PC-3 (cell line): Measurements from ENCODE around the gene NACC2. TPM values are rescaled to one million over a fixed set of nuclear protein-coding genes. Genes with fewer than 3 reads are reported as not detected.

ENCODE experiments used
- ATAC-seq: fragments of 200-7000 bp; cut with Tn5 transposase; 2 replicates; pipeline ENCODE4 v1.9.1; 2020; ENCODE audit warnings: mild to moderate bottlenecking, moderate library complexity
- BruUV-seq: library from RNA; stranded (reverse); fragments of 400-500 nt; replicated peaks from 2 replicates; lab custom pipeline; 2021; lab: Mats Ljungman, UMichigan
- CTCF ChIA-PET: fragments of 300-600 bp; sonication (Branson Sonifier 250); formaldehyde crosslinking; loops from one replicate; lab custom pipeline; 2022; ENCODE audit warnings: antibody characterized with exemption; lab: Charles Lee
- POLR2A ChIA-PET: fragments of 300-600 bp; sonication (Branson Sonifier 250); formaldehyde crosslinking; loops from one replicate; lab custom pipeline; 2022; ENCODE audit warnings: antibody characterized with exemption; ENCODE audit not compliant: unreplicated experiment; lab: Charles Lee
- DNase-seq: peaks from one replicate; pipeline ENCODE4 v3.0.0-alpha.2; 2015
- H2AFZ ChIP-seq: fragments of 300-600 bp; sonication (generic); 2 replicates; pipeline ENCODE4 v1.6.0; 2016; ENCODE audit warnings: antibody characterized with exemption, low read length
- H3F3A ChIP-seq: fragments of 300-600 bp; sonication (generic); one replicate; pipeline ENCODE4 v1.6.0; 2017; ENCODE audit warnings: antibody characterized with exemption, low read length, control low read depth, mild to moderate bottlenecking; ENCODE audit not compliant: unreplicated experiment
- H3K27ac ChIP-seq: fragments of 300-600 bp; sonication (generic); 2 replicates; pipeline ENCODE4 v1.5.1; 2016; ENCODE audit warnings: mild to moderate bottlenecking, low read length
- H3K27me3 ChIP-seq: fragments of 300-600 bp; sonication (generic); 2 replicates; pipeline ENCODE4 v1.6.1; 2016; ENCODE audit warnings: low read length, mixed read lengths
- H3K36me3 ChIP-seq: fragments of 300-600 bp; sonication (generic); 2 replicates; pipeline ENCODE4 v1.6.1; 2016; ENCODE audit warnings: low read depth, mixed run types, low read length, mixed read lengths
- H3K4me1 ChIP-seq: fragments of 300-600 bp; sonication (generic); 2 replicates; pipeline ENCODE4 v1.5.1; 2016; ENCODE audit warnings: low read length; ENCODE audit not compliant: insufficient read depth
- H3K4me2 ChIP-seq: fragments of 300-600 bp; sonication (generic); 2 replicates; pipeline ENCODE4 v1.6.0; 2016; ENCODE audit warnings: low read length
- H3K4me3 ChIP-seq: fragments of 300-600 bp; sonication (generic); 2 replicates; pipeline ENCODE4 v1.5.1; 2016; ENCODE audit warnings: mild to moderate bottlenecking, low read length, mixed read lengths
- H3K79me2 ChIP-seq: fragments of 300-600 bp; sonication (generic); 2 replicates; pipeline ENCODE4 v1.6.1; 2017; ENCODE audit warnings: low read length, mixed read lengths
- H3K9ac ChIP-seq: fragments of 300-600 bp; sonication (generic); 2 replicates; pipeline ENCODE4 v1.6.0; 2016; ENCODE audit warnings: mild to moderate bottlenecking, low read length
- H3K9me2 ChIP-seq: fragments of 300-600 bp; sonication (generic); replicated peaks from 2 replicates; pipeline ENCODE4 v1.6.1; 2016; ENCODE audit warnings: mixed run types, low read length, mixed read lengths
- H3K9me3 ChIP-seq: fragments of 300-600 bp; sonication (generic); 2 replicates; pipeline ENCODE4 v1.6.1; 2016; ENCODE audit warnings: low read length, mixed read lengths
- H4K20me1 ChIP-seq: fragments of 300-600 bp; sonication (generic); 2 replicates; pipeline ENCODE4 v1.6.1; 2016; ENCODE audit warnings: low read length, mixed read lengths
- CTCF ChIP-seq: fragments of 300-600 bp; sonication (generic); conservative IDR thresholded peaks from 2 replicates; pipeline ENCODE4 v1.5.1; 2017; ENCODE audit warnings: antibody characterized with exemption, low read depth, mild to moderate bottlenecking, low read length
- EZH2 ChIP-seq: fragments of 300-600 bp; sonication (generic); IDR thresholded peaks from one replicate; pipeline ENCODE4 v1.6.1; 2017; ENCODE audit warnings: antibody characterized with exemption, mild to moderate bottlenecking, low read length; ENCODE audit not compliant: unreplicated experiment
- EZH2phosphoT487 ChIP-seq: fragments of 300-600 bp; sonication (generic); IDR thresholded peaks from 2 replicates; pipeline ENCODE4 v1.6.1; 2018; ENCODE audit warnings: mild to moderate bottlenecking, antibody characterized with exemption, low read length, borderline replicate concordance
- intact Hi-C: fragments of 100-400 bp; cut with micrococcal nuclease; formaldehyde crosslinking; loops from 2 replicates; pipeline ENCODE4 v1.9.0; 2023
- total RNA-seq: library from RNA; depleted of rRNA; stranded (reverse); fragments of >200 nt; gene quantifications from 2 replicates; pipeline ENCODE4 v1.2.3, GENCODE V29; 2014

Gene NACC2
- total RNA-seq, 1 experiment from 2014 or later, result 12.3 TPM

GRCh38 chr9:136025481-136025880, 69.6 kb downstream of the NACC2 start:
- no peaks in the 10 kb centered on the region for H3F3A ChIP-seq
- H3K4me2 ChIP-seq, result no peak overlapping the region
- no peaks in the 10 kb centered on the region for H3K4me1 ChIP-seq
- DNase-seq (no peak), ATAC-seq (no peak)
- intact Hi-C loops, result no loop called here
- H3K4me3 ChIP-seq, result no peak overlapping the region
- no peaks in the 10 kb centered on the region for H3K79me2 ChIP-seq
- H3K27ac ChIP-seq, result no peak overlapping the region
- H2AFZ ChIP-seq, result no peak overlapping the region
- peaks cover 4% of the 10 kb centered on the region; the same call in 1 of the 2 replicates for H3K36me3 ChIP-seq
- ChIA-PET POLR2A (no interaction called here), CTCF (no interaction called here)
- TF ChIP-seq CTCF (no peak), EZH2phosphoT487 (no peak), EZH2 (no peak)
- no peaks in the 10 kb centered on the region for H3K9me2 ChIP-seq
- BruUV-seq, result no TSS peak
- H3K9me3 ChIP-seq, result no peaks in the 10 kb centered on the region
- H3K9ac ChIP-seq, result no peak overlapping the region
- no peaks in the 10 kb centered on the region for H4K20me1 ChIP-seq
- H3K27me3 ChIP-seq, result no peaks in the 10 kb centered on the region

- CTCF ChIA-PET, result no interaction called here
- H3K4me3 ChIP-seq, result no peak overlapping the region
- no peaks in the 10 kb centered on the region for H3F3A ChIP-seq
- intact Hi-C loops, result no loop called here
- no peaks in the 10 kb centered on the region for H3K9me2 ChIP-seq
- no peaks in the 10 kb centered on the region for H3K27me3 ChIP-seq
- no peak overlapping the region for H3K4me2 ChIP-seq
- H3K36me3 ChIP-seq, result peaks cover 4% of the 10 kb centered on the region; the same call in 1 of the 2 replicates
- H3K9me3 ChIP-seq, result no peaks in the 10 kb centered on the region
- BruUV-seq, result no TSS peak
- no peaks in the 10 kb centered on the region for H3K4me1 ChIP-seq
- no peak for ATAC-seq
- POLR2A ChIA-PET, result no interaction called here
- no peak for TF ChIP-seq EZH2
- TF ChIP-seq CTCF, result no peak
- TF ChIP-seq EZH2phosphoT487, result no peak
- no peak overlapping the region for H3K9ac ChIP-seq
- H3K27ac ChIP-seq, result no peak overlapping the region
- H3K79me2 ChIP-seq, result no peaks in the 10 kb centered on the region
- no peaks in the 10 kb centered on the region for H4K20me1 ChIP-seq
- no peak overlapping the region for H2AFZ ChIP-seq
- no peak for DNase-seq
Measured at GRCh38 chr9:136024696-136025316, 70.3 kb downstream of the NACC2 start.

GRCh38 chr9:136024286-136024685, 70.8 kb downstream of the NACC2 start:
- Histone ChIP-seq H3K9me2 (no peaks in the 10 kb centered on the region), H3K9me3 (no peaks in the 10 kb centered on the region), H3K4me2 (no peak overlapping the region), H3K4me1 (no peaks in the 10 kb centered on the region), H3K36me3 (peaks cover 4% of the 10 kb centered on the region; the same call in 1 of the 2 replicates), H3K4me3 (no peak overlapping the region), H3F3A (no peaks in the 10 kb centered on the region), H3K27ac (no peak overlapping the region), H4K20me1 (no peaks in the 10 kb centered on the region), H3K27me3 (no peaks in the 10 kb centered on the region), H3K9ac (no peak overlapping the region), H3K79me2 (no peaks in the 10 kb centered on the region), H2AFZ (no peak overlapping the region)
- CTCF ChIA-PET, result no interaction called here
- no peak for DNase-seq
- ATAC-seq, result no peak
- POLR2A ChIA-PET, result no interaction called here
- TF ChIP-seq EZH2phosphoT487 (no peak), CTCF (no peak), EZH2 (no peak)
- no TSS peak for BruUV-seq
- intact Hi-C loops, result no loop called here
